ENCODE measurements around the gene CMTM4.

GRCh38 chr16:66621973-66622372 lies 74.6 kb downstream of the CMTM4 start:
- no peak for TF ChIP-seq CTCF (conservative IDR thresholded peaks at IDR 0.05; ENCODE audit: low read depth in 2 of 2)
- TF ChIP-seq, protein P1, sequence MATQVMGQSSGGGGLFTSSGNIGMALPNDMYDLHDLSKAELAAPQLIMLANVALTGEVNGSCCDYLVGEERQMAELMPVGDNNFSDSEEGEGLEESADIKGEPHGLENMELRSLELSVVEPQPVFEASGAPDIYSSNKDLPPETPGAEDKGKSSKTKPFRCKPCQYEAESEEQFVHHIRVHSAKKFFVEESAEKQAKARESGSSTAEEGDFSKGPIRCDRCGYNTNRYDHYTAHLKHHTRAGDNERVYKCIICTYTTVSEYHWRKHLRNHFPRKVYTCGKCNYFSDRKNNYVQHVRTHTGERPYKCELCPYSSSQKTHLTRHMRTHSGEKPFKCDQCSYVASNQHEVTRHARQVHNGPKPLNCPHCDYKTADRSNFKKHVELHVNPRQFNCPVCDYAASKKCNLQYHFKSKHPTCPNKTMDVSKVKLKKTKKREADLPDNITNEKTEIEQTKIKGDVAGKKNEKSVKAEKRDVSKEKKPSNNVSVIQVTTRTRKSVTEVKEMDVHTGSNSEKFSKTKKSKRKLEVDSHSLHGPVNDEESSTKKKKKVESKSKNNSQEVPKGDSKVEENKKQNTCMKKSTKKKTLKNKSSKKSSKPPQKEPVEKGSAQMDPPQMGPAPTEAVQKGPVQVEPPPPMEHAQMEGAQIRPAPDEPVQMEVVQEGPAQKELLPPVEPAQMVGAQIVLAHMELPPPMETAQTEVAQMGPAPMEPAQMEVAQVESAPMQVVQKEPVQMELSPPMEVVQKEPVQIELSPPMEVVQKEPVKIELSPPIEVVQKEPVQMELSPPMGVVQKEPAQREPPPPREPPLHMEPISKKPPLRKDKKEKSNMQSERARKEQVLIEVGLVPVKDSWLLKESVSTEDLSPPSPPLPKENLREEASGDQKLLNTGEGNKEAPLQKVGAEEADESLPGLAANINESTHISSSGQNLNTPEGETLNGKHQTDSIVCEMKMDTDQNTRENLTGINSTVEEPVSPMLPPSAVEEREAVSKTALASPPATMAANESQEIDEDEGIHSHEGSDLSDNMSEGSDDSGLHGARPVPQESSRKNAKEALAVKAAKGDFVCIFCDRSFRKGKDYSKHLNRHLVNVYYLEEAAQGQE (IDR thresholded peaks at IDR 0.05; ENCODE audit: unreplicated experiment): no peak

Data from GM23338 (cell line).